Effector CD4-positive, alpha-beta T cell (primary cell): ENCODE measurements around the gene TMEM263.
A peak's percentile ranks its signal among the peaks of the same experiment; 100 is the strongest.
"Not testable (repeated sequence)": the region's sequence is repeated elsewhere in the genome, so short reads cannot be mapped to it uniquely, and the experiment has no call there.

Source experiments
- DNase-seq: peaks from one replicate; pipeline ENCODE4 v3.0.0-alpha.2; 2020
- total RNA-seq: gene quantifications from one replicate; lab custom pipeline; 2026; lab: John Stamatoyannopoulos, UW

TMEM263 gene
- total RNA-seq: 29.8 reads per million, percentile 56 among the genes with 10 or more reads in this experiment

GRCh38 chr12:106955377-106956047 is at the start of gene TMEM263:
Gene TMEM263 (plus strand): TSS chr12:106955907. CDS start chr12:106967117, 11,210 bp downstream.
- DNase-seq: peak; percentile 81

GRCh38 chr12:106906715-106907114 is 49.0 kb upstream of the TMEM263 start:
- no peak for DNase-seq

GRCh38 chr12:106907411-106907810 is 48.3 kb upstream of the TMEM263 start:
- DNase-seq: no peak

GRCh38 chr12:106907846-106908245 is 47.9 kb upstream of the TMEM263 start:
- DNase-seq: no peak

- DNase-seq: no peak
Measured at GRCh38 chr12:106908561-106908960, 47.1 kb upstream of the TMEM263 start.

- no peak for DNase-seq
Measured at GRCh38 chr12:106910202-106910601, 45.5 kb upstream of the TMEM263 start.

GRCh38 chr12:106911581-106911980 is 44.1 kb upstream of the TMEM263 start:
- DNase-seq: no peak

GRCh38 chr12:106913456-106913855 is 42.3 kb upstream of the TMEM263 start:
- DNase-seq: no peak

GRCh38 chr12:106914796-106915634 is 40.7 kb upstream of the TMEM263 start:
- no peak for DNase-seq

GRCh38 chr12:106915635-106916026 is 40.1 kb upstream of the TMEM263 start:
- no peak for DNase-seq

- DNase-seq: no peak
Measured at GRCh38 chr12:106917503-106917902, 38.2 kb upstream of the TMEM263 start.

- DNase-seq: no peak
Measured at GRCh38 chr12:106918746-106919145, 37.0 kb upstream of the TMEM263 start.

GRCh38 chr12:106919910-106920544 is 35.7 kb upstream of the TMEM263 start:
- peak; percentile 31 for DNase-seq

GRCh38 chr12:106921976-106922375 is 33.7 kb upstream of the TMEM263 start:
- DNase-seq: not testable (repeated sequence)

GRCh38 chr12:106923594-106923993 is 32.1 kb upstream of the TMEM263 start:
- DNase-seq: not testable (repeated sequence)

- DNase-seq: no peak
Measured at GRCh38 chr12:106924268-106924861, 31.3 kb upstream of the TMEM263 start.

GRCh38 chr12:106926657-106927056 is 29.1 kb upstream of the TMEM263 start:
- DNase-seq: no peak

GRCh38 chr12:106934277-106934676 is 21.4 kb upstream of the TMEM263 start:
- DNase-seq: no peak

GRCh38 chr12:106941481-106942156 is 14.1 kb upstream of the TMEM263 start:
- no peak for DNase-seq

- DNase-seq: no peak
Measured at GRCh38 chr12:106942775-106943174, 12.9 kb upstream of the TMEM263 start.

GRCh38 chr12:106945261-106945851 is 10.4 kb upstream of the TMEM263 start:
- DNase-seq: no peak

GRCh38 chr12:106947461-106947860 is 8.2 kb upstream of the TMEM263 start:
- no peak for DNase-seq
